K562 (cell line): ENCODE data around the gene FHL5. TPM values are rescaled to one million over a fixed set of nuclear protein-coding genes. Genes with fewer than 3 reads are reported as not detected.

ENCODE experiments used
- ATAC-seq: fragments of 200-7000 bp; cut with Tn5 transposase; 3 replicates; pipeline ENCODE4 v1.9.1; 2020; ENCODE audit warnings: moderate library complexity
- BruUV-seq: library from RNA; stranded (reverse); fragments of 400-500 nt; replicated peaks from 2 replicates; lab custom pipeline; 2021; lab: Mats Ljungman, UMichigan
- CTCF ChIA-PET: fragments of 300-600 bp; formaldehyde crosslinking; extraction: SDS; loops from one replicate; lab custom pipeline; 2021; ENCODE audit warnings: low intra/inter-chr PET ratio; lab: Yijun Ruan, JAX
- POLR2A ChIA-PET: fragments of 300-600, 350-650 bp; sonication (Branson Sonifier 250); formaldehyde crosslinking; extraction: SDS; loops from one replicate; lab custom pipeline; 2021; ENCODE audit warnings: antibody characterized with exemption, inconsistent platforms; lab: Yijun Ruan, JAX
- DNase-seq, 4 experiments: peaks; one replicate each; pipeline versions ENCODE4 v3.0.0 to v3.0.0-alpha.2; 2011 to 2018; ENCODE audit warnings: low spot score in 3 of 4, mixed read lengths in 3 of 4; ENCODE audit errors: extremely low read depth in 1 of 4
- FAIRE-seq: peaks from 2 replicates; lab custom pipeline; 2011; peaks lifted over from hg19 to GRCh38; lab: Jason Lieb, UNC
- H2AFZ ChIP-seq: 2 replicates; pipeline ENCODE4 v1.6.0; 2011; ENCODE audit warnings: low read depth, low read length, control low read depth, inconsistent platforms
- H3K27ac ChIP-seq: fragments of 200-600 bp; 3 replicates; pipeline ENCODE4 v1.8.0; 2011; ENCODE audit warnings: low read depth, mild to moderate bottlenecking, control low read depth, inconsistent platforms, low read length, moderate library complexity, mixed read lengths; ENCODE audit errors: extremely low read depth
- H3K27me3 ChIP-seq, 2 experiments: fragments of 300-600 bp in 1 of 2; 2 replicates in 1 of 2; 3 replicates in 1 of 2; pipeline versions ENCODE4 v1.6.0 to v1.8.0; 2011; ENCODE audit warnings: inconsistent platforms in 2 of 2, low read length in 2 of 2, mild to moderate bottlenecking in 1 of 2, mixed read lengths in 1 of 2, moderate library complexity in 1 of 2; ENCODE audit not compliant: control insufficient read depth in 2 of 2, insufficient read depth in 2 of 2
- H3K36me3 ChIP-seq: fragments of 300-600 bp; 3 replicates; pipeline ENCODE4 v1.8.0; 2011; ENCODE audit warnings: mild to moderate bottlenecking, low read length, inconsistent platforms; ENCODE audit not compliant: control insufficient read depth, insufficient read depth
- H3K4me1 ChIP-seq, 2 experiments: fragments of 200-600 bp in 1 of 2; replicated peaks in 1 of 2; 2 replicates in 1 of 2; 3 replicates in 1 of 2; pipeline versions ENCODE4 v1.5.1 to v1.8.0; 2011; ENCODE audit warnings: inconsistent platforms in 2 of 2, low read length in 2 of 2, mild to moderate bottlenecking in 1 of 2, mixed read lengths in 1 of 2, moderate library complexity in 1 of 2; ENCODE audit not compliant: control insufficient read depth in 2 of 2, insufficient read depth in 2 of 2
- H3K4me2 ChIP-seq: 2 replicates; pipeline ENCODE4 v1.6.1; 2011; ENCODE audit warnings: low read length, control low read depth, inconsistent platforms, mixed read lengths; ENCODE audit not compliant: insufficient read depth
- H3K4me3 ChIP-seq: fragments of 200-600 bp; sonication (generic), shearing (Covaris generic); 2 replicates; pipeline ENCODE4 v1.5.1; 2016; ENCODE audit warnings: control low read depth, inconsistent platforms
- H3K79me2 ChIP-seq: fragments of 200-600 bp; 3 replicates; pipeline ENCODE4 v1.8.0; 2011; ENCODE audit warnings: low read length, inconsistent platforms; ENCODE audit not compliant: control insufficient read depth, insufficient read depth
- H3K9ac ChIP-seq, 2 experiments: 2 replicates each; pipeline versions ENCODE4 v1.6.0 to v1.6.1; 2011; ENCODE audit warnings: low read depth in 2 of 2, low read length in 2 of 2, control low read depth in 1 of 2, inconsistent platforms in 1 of 2, mild to moderate bottlenecking in 1 of 2, mixed read lengths in 1 of 2; ENCODE audit not compliant: insufficient read depth in 1 of 2
- H3K9me1 ChIP-seq: one replicate; pipeline ENCODE4 v1.6.0; 2011; ENCODE audit warnings: inconsistent platforms, mild to moderate bottlenecking, low read length, moderate library complexity; ENCODE audit not compliant: control insufficient read depth, insufficient read depth
- H3K9me3 ChIP-seq: replicated peaks from 2 replicates; pipeline ENCODE4 v1.5.1; 2011; ENCODE audit warnings: low read depth, low read length, inconsistent platforms; ENCODE audit not compliant: control insufficient read depth, insufficient read depth
- H4K20me1 ChIP-seq: replicated peaks from 2 replicates; pipeline ENCODE4 v1.6.1; 2011; ENCODE audit warnings: low read length, inconsistent platforms, mixed read lengths; ENCODE audit not compliant: control insufficient read depth, insufficient read depth
- KLF10 ChIP-seq: fragments of 250-450 bp; sonication (Bioruptor Pico); IDR thresholded peaks from 2 replicates; pipeline ENCODE4 v1.6.1; 2021; ENCODE audit warnings: matching md5 sums
- NELFE ChIP-seq: IDR thresholded peaks from 2 replicates; pipeline ENCODE4 v1.6.1; 2011; ENCODE audit warnings: mild to moderate bottlenecking; ENCODE audit not compliant: insufficient read depth, insufficient read length
- NR4A1 ChIP-seq, 2 experiments: fragments of 250-450 bp in 1 of 2; fragments of 450-650 bp in 1 of 2; sonication (Bioruptor Pico) in 1 of 2; IDR thresholded peaks; 2 replicates each; pipeline versions ENCODE4 v1.4.0 to v1.6.1; 2016 to 2020; ENCODE audit warnings: mild to moderate bottlenecking in 2 of 2, missing compliant biosample characterization in 1 of 2, missing genetic modification characterization in 1 of 2, moderate library complexity in 1 of 2
- SRSF7 ChIP-seq: fragments of 200-400 bp; formaldehyde crosslinking; optimal IDR thresholded peaks from 2 replicates; pipeline ENCODE3; 2017; ENCODE audit warnings: mild to moderate bottlenecking, low read depth, low read length
- WGBS: fragments of 100-300 bp; shearing (Covaris generic); methylation state at CpG from one replicate; pipeline ENCODE4 v1.1.6; 2016; ENCODE audit warnings: low coverage, mixed read lengths; ENCODE audit not compliant: insufficient coverage; ENCODE audit errors: missing lambda C conversion rate; 5-methylcytosine and 5-hydroxymethylcytosine counted together
- in situ Hi-C: fragments of 300-500 bp; cut with MboI; formaldehyde crosslinking; loops from 4 replicates; pipeline ENCODE4 v1.15.0; 2018; ENCODE audit warnings: inconsistent platforms, mixed read lengths
- intact Hi-C: fragments of 100-400 bp; cut with micrococcal nuclease; formaldehyde crosslinking; loops from 2 replicates; pipeline ENCODE4 v1.14.2; 2022
- polyA plus RNA-seq, 8 experiments: library from polyadenylated mRNA; depleted of rRNA in 4 of 8; stranded (reverse) in 5 of 8; unstranded in 3 of 8; fragments of >200 nt; fragmentation: Nextera tagmentation in 2 of 8; fragmentation: Illumina TruSeq in 1 of 8; extraction: Ambion mirVana in 2 of 8; extraction: Trizol in 1 of 8; gene quantifications; 2 replicates each; pipeline versions ENCODE4 v1.2.1 to v1.2.3, GENCODE V29; 2011 to 2014; ENCODE audit warnings: inconsistent platforms in 1 of 8, missing spikeins in 1 of 8
- total RNA-seq, 7 experiments: library from RNA; depleted of rRNA in 6 of 7; stranded (reverse); fragments of >200 nt in 6 of 7; fragmentation: Illumina TruSeq in 2 of 7; extraction: Trizol in 2 of 7; gene quantifications; 2 replicates each; pipeline versions ENCODE4 v1.2.1 to v1.2.3, GENCODE V29; 2011 to 2021; ENCODE audit warnings: low replicate concordance in 1 of 7
- TF ChIP-seq, protein P1 (sequence below): fragments of 150-350 bp; conservative IDR thresholded peaks from 2 replicates; pipeline ENCODE4 v1.6.1; 2014; ENCODE audit warnings: low read length
- TF ChIP-seq, protein P2 (sequence below): sonication (generic); formaldehyde crosslinking; IDR thresholded peaks from 2 replicates; pipeline ENCODE4 v1.8.1; 2023; ENCODE audit warnings: missing genetic modification reagents, mild to moderate bottlenecking, borderline replicate concordance
- TF ChIP-seq, protein P3 (sequence below): fragments of 450-650 bp; formaldehyde crosslinking; IDR thresholded peaks from 2 replicates; pipeline ENCODE4 v1.4.0; 2022; ENCODE audit warnings: missing genetic modification characterization

Gene FHL5
- total and polyA plus RNA-seq, 9 of the 15 experiments (the other 6 are each of a cell fraction or from before 2014, with no cell fraction given): not detected

DNA sequence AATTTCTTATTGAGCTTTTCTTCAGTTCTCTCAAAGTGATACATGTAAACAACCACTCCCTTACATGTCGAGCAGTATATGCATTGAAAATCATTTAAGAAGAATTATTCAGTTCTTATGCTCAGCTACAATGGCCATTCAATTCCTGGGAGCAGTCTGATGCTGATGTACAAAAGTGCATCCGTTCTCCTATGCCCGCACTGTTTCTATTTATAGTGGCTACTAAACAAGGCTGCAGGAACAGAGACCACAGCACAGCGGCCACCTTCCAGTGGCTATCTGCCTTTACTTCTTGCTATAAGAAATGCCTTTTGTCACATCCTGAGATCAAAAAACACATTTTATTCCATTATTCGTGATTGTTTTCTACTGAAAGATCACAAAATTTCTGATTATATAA lies 82.2 kb downstream of the FHL5 start:
- WGBS: 0% methylated on average over 5 of the region's 5 CpGs
- no peak for FAIRE-seq
- Histone ChIP-seq H3K9me3 (no peaks in the 10 kb centered on the region), H3K27me3 (no peaks in the 10 kb centered on the region), H3K9me1 (no peaks in the 10 kb centered on the region), H3K79me2 (no peaks in the 10 kb centered on the region), H3K9ac (no peak overlapping the region), H3K4me1 (no peaks in the 10 kb centered on the region), H2AFZ (no peak overlapping the region), H3K27ac (no peak overlapping the region), H3K4me3 (no peak overlapping the region), H4K20me1 (no peaks in the 10 kb centered on the region), H3K36me3 (no peaks in the 10 kb centered on the region), H3K4me2 (no peak overlapping the region)
- no TSS peak for BruUV-seq
- ChIA-PET CTCF (no interaction called here), POLR2A (no interaction called here)
- no peak for ATAC-seq
- no peak for DNase-seq
- intact Hi-C loops: no loop called here
- in situ Hi-C loops: no loop called here
- no peak for TF ChIP-seq SRSF7
- TF ChIP-seq, protein P1, sequence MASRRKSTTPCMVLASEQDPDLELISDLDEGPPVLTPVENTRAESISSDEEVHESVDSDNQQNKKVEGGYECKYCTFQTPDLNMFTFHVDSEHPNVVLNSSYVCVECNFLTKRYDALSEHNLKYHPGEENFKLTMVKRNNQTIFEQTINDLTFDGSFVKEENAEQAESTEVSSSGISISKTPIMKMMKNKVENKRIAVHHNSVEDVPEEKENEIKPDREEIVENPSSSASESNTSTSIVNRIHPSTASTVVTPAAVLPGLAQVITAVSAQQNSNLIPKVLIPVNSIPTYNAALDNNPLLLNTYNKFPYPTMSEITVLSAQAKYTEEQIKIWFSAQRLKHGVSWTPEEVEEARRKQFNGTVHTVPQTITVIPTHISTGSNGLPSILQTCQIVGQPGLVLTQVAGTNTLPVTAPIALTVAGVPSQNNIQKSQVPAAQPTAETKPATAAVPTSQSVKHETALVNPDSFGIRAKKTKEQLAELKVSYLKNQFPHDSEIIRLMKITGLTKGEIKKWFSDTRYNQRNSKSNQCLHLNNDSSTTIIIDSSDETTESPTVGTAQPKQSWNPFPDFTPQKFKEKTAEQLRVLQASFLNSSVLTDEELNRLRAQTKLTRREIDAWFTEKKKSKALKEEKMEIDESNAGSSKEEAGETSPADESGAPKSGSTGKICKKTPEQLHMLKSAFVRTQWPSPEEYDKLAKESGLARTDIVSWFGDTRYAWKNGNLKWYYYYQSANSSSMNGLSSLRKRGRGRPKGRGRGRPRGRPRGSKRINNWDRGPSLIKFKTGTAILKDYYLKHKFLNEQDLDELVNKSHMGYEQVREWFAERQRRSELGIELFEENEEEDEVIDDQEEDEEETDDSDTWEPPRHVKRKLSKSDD: no peak
- no peak for TF ChIP-seq KLF10 (CRISPR knock-in tag)
- TF ChIP-seq NELFE: no peak
- no peak for TF ChIP-seq NR4A1 (CRISPR knock-in tag; IDR thresholded peaks at IDR 0.05)
- TF ChIP-seq NR4A1 (tag; IDR thresholded peaks at IDR 0.05): no peak
- TF ChIP-seq, protein P2, sequence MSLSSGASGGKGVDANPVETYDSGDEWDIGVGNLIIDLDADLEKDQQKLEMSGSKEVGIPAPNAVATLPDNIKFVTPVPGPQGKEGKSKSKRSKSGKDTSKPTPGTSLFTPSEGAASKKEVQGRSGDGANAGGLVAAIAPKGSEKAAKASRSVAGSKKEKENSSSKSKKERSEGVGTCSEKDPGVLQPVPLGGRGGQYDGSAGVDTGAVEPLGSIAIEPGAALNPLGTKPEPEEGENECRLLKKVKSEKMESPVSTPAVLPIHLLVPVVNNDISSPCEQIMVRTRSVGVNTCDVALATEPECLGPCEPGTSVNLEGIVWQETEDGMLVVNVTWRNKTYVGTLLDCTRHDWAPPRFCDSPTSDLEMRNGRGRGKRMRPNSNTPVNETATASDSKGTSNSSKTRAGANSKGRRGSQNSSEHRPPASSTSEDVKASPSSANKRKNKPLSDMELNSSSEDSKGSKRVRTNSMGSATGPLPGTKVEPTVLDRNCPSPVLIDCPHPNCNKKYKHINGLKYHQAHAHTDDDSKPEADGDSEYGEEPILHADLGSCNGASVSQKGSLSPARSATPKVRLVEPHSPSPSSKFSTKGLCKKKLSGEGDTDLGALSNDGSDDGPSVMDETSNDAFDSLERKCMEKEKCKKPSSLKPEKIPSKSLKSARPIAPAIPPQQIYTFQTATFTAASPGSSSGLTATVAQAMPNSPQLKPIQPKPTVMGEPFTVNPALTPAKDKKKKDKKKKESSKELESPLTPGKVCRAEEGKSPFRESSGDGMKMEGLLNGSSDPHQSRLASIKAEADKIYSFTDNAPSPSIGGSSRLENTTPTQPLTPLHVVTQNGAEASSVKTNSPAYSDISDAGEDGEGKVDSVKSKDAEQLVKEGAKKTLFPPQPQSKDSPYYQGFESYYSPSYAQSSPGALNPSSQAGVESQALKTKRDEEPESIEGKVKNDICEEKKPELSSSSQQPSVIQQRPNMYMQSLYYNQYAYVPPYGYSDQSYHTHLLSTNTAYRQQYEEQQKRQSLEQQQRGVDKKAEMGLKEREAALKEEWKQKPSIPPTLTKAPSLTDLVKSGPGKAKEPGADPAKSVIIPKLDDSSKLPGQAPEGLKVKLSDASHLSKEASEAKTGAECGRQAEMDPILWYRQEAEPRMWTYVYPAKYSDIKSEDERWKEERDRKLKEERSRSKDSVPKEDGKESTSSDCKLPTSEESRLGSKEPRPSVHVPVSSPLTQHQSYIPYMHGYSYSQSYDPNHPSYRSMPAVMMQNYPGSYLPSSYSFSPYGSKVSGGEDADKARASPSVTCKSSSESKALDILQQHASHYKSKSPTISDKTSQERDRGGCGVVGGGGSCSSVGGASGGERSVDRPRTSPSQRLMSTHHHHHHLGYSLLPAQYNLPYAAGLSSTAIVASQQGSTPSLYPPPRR (CRISPR knock-in tag): no peak
- TF ChIP-seq, protein P3, sequence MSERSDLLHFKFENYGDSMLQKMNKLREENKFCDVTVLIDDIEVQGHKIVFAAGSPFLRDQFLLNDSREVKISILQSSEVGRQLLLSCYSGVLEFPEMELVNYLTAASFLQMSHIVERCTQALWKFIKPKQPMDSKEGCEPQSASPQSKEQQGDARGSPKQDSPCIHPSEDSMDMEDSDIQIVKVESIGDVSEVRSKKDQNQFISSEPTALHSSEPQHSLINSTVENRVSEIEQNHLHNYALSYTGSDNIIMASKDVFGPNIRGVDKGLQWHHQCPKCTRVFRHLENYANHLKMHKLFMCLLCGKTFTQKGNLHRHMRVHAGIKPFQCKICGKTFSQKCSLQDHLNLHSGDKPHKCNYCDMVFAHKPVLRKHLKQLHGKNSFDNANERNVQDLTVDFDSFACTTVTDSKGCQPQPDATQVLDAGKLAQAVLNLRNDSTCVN (CRISPR knock-in tag): no peak
